HG03571 (cell line): ENCODE measurements around the gene MMRN1.

Experiments
- ATAC-seq: cut with Tn5 transposase; IDR thresholded peaks from one replicate; pipeline ENCODE4 v1.9.1; 2021; ENCODE audit not compliant: unreplicated experiment

The MMRN1 gene

GRCh38 chr4:89995814-89996213 lies 101.2 kb downstream of the MMRN1 start:
- ATAC-seq: no peak

GRCh38 chr4:89997171-89997704 lies 102.6 kb downstream of the MMRN1 start:
- ATAC-seq: no peak

- no peak for ATAC-seq
These were observed 103.9 kb downstream of the MMRN1 start for GRCh38 chr4:89998469-89999011.

GRCh38 chr4:90001023-90001422 lies 106.4 kb downstream of the MMRN1 start:
- no peak for ATAC-seq

- no peak for ATAC-seq
These were observed 107.9 kb downstream of the MMRN1 start for GRCh38 chr4:90002441-90003062.
